ENCODE data around the gene YPEL5.
"Not testable (repeated sequence)": the region's sequence is repeated elsewhere in the genome, so short reads cannot be mapped to it uniquely, and the experiment has no call there.

Gene YPEL5

DNA sequence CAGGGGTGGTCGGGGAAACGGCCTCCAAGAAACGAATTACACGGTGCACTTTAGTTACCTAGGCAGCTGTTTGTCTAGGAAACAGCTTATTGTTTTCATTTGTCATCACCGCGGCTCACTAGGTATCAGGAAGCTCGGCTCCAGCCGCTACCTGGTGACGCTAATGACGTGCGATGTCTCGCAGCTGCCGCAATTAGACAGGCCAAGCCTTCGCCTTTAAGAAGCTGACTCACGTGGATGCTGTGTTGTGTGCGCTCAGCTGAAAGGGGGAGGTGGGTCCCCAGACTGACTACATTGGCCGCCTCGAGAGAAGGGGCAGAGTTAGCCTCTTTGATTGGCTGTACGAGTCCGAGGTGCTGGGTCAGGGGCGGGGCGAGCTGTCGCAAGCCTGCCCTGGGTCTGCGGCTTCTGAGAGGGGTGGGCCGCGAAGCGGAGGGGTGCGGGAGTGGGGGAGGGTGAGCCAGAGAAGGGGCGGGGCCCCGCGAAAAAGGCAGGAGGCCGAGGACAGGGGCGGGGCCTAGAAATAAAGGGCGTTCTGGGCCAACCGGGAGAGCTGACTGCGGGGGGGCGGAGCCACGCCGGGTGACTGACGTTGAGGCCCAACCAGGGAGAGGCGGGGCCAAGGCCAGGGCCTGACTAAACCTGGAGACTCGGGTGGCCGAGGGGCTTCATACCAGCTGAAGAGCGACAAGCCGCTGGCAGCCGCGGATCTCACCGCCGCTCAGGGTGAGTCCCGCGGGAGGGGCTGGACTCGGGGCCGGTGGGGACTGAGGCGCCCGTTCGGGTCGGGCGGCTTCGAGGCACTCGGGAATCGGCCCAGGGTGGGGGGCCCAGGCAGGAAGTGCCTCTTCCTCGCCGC is at the start of gene YPEL5:
Gene YPEL5, plus strand, starts transcription at position 671 of the 859 bp plus-strand sequence. CDS start 9,645 bp downstream, outside the sequence.
- peak; percentile 87 for DNase-seq (ENCODE audit: extremely low spot score, insufficient read length, low read depth)
- FAIRE-seq: peak; percentile 98

DNA sequence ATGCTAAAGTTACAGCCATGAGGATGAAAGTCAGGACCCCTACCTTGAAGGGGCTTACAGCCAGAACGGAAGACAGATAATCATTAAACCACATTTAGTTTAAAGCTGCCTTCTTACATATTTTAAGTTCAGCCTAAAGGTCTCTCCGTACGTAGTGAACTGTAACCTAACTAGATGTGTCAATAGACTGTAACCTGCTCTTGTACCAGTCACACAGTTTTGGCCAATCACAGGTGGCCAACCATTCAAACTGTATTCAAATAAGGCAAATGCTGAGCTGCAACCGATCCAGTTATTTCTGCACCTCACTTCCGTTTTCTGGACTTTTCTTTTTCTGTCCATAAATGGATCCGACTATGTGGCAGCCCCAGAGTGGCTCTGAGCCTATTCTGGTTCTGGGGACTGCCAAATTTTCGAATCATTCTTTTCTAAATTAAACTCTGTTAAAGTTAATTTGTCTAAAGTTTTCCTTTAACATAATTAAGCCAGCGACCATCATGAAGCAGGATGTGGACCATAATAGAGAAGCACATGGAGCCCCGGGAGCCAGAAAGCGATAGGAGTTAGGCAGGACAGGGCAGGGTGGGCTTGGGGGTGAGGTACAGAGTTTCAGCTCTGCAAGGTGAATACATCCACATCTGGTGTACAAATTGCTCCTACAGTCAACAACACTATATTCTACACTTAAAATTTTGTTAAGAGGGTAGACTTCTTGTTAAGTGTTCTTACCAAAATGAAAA is 48.4 kb upstream of the YPEL5 start:
- DNase-seq (ENCODE audit: extremely low spot score, insufficient read length, low read depth) (no peak), FAIRE-seq (no peak)

DNA sequence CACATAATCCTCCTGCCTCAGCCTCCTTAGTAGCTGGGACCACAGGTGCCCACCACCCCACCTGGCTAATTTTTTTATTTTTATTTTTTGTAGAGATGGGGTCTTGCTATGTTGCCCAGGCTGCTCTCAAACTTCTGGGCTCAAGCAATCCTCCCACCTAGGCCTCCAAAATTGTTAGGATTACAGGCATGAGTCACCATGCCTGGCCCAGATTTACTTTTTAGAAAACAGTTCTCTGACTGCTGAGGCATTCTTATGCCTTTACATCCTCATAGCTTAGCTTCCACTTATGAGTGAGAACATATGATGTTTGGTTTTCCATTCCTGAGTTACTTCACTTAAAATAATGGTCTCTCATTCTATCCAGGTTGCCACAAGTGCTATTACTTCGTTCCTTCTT is 47.4 kb upstream of the YPEL5 start:
- not testable (repeated sequence) for DNase-seq (ENCODE audit: extremely low spot score, insufficient read length, low read depth); FAIRE-seq

DNA sequence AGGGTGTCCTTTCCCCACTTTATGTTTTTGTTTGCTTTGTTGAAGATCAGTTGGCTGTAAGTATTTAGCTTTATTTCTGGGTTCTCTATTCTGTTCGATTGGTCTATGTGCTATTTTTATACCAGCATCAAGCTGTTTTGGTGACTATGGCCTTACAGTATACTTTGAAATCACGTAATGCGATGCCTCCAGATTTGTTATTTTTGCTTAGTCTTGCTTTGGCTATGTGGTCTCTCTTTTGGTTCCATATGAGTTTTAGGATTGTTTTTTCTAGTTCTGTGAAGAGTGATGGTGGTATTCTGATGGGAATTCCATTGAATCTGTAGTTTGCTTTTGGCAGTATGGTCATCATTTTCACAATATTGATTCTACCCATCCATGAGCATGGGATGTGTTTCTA is 46.1 kb upstream of the YPEL5 start:
- DNase-seq (ENCODE audit: extremely low spot score, insufficient read length, low read depth); FAIRE-seq: not testable (repeated sequence)

DNA sequence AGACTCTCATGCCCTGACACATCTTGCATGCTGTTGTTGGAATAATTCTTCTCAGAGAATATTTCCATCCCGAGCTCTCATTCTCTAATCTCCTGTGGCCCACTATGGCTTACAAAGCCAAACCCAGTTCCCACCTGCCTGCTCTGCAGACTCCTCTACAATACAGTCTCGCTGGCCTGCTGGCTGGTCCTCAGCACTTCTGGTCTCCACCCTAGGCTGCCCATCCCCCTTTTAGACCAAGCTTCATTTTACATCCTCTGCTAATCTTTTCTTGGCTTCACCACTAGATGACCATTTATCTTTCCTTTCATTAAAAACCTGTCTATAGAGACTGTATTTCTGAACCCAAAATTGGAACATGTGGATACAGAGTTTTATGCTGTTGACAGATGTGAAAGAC is 42.5 kb upstream of the YPEL5 start:
- FAIRE-seq (no peak), DNase-seq (ENCODE audit: extremely low spot score, insufficient read length, low read depth) (no peak)

DNA sequence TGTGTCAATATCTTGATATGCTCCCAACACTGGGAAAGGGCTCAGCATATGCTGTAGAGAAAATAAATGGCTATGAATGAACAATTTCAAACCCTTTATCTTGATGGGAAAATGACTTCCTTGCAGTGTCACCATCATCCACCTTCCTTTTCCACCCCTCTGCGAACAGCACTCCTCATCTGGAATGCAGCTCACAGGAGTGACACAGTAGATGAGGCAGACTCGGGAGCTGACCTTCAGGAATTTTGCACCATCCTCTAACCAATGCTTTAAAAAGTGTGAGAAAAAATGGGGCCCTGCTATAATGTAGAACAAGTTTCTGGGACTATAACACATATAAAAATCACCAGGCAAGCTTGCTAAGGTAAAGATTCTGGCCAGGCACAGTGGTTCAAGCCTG is 41.3 kb upstream of the YPEL5 start:
- DNase-seq (ENCODE audit: extremely low spot score, insufficient read length, low read depth) (no peak), FAIRE-seq (no peak)

DNA sequence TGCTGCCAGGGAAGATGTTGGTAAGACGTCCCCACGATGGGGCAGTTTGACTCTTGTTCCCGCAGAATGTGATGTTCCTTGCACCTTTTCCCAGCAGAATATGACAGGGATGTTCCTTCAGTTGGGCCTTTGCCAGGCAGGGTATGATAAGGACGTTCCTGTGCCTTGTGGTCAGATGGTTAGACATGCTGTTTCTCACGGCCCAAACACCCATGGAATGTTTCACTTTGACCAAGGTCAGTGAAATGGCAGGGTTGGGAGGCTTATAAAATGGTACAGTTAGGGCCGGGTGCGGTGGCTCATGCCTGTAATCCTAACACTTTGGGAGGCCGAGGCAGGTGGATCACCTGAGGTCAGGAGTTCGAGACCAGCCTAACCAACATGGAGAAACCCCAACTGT is 40.3 kb upstream of the YPEL5 start:
- FAIRE-seq (no peak), DNase-seq (ENCODE audit: extremely low spot score, insufficient read length, low read depth) (no peak)

DNA sequence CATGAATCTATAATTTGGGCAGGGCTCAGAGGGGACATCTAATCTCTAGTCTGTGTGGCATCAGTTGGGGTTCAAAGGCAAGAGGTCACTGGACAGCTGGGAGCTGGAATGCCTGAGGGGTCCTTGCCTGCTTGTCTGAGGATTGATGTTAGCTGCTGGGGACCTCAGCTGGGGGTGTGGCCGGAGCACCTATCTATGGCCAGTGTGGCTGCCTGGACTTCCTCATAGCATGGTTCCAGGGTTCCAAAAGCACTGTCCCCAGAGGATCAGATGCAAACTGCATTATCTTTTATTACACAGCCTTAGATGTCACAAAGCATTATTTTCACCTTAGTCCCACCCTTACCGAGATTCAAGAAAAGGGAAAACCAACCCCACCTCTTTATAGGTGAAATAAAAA is 38.6 kb upstream of the YPEL5 start:
- no peak for FAIRE-seq
- DNase-seq (ENCODE audit: extremely low spot score, insufficient read length, low read depth): no peak

DNA sequence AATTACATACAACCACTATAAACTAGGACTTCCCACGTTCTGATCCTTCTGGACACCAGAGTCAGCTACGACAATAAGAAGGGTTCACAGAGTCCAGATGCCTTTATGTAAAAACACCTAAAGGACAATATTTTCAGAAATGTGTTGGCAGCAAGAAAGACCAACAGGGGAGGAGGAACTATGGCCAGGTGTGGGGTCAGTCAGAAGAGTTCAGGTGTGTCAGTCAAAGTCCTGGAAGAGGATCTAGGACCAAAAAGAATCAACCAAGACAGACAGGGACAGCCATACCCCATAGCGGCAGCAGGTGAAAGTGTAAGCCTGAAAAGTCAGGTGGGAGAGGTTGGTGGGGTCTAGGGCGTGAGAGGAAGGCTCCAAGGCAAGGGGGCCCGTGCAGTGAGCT is 38.0 kb upstream of the YPEL5 start:
- FAIRE-seq (no peak), DNase-seq (ENCODE audit: extremely low spot score, insufficient read length, low read depth) (no peak)

DNA sequence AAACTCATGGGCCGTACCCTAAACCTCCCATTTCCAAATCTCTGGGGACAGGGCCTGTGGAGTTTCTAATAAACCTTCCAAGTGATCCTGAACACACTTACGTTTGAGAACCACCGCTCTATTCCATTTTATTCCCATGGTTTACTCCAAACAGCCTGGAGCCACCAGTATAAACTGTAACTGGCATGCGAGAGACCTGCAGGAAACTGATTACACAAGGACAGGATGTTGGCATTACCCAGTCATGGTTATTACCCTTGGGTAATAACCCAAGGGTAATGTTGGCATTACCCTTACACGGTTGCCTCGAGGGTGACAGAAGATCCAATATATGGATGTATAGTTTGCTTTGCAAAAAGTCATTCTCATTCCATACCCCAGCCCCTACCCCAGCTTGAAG is 37.0 kb upstream of the YPEL5 start:
- FAIRE-seq (no peak), DNase-seq (ENCODE audit: extremely low spot score, insufficient read length, low read depth) (no peak)

DNA sequence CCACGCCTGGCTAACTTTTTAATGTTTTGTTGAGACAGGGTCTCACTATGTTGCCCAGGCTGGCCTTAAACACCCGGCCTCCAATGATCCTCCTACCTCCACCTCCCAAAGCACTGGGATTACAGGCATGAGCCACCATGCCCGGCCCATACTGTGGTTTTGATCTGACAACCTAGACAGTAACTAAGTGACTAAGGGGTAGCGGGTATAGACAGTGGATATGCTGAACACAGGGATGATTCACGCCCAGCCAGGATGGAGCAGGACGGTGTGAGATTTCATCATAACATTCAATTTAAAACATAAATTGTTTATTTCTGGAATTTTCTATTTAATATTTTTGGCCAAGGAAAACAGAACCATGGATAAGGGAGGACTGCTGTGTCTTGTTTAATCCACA is 36.0 kb upstream of the YPEL5 start:
- no peak for FAIRE-seq

DNA sequence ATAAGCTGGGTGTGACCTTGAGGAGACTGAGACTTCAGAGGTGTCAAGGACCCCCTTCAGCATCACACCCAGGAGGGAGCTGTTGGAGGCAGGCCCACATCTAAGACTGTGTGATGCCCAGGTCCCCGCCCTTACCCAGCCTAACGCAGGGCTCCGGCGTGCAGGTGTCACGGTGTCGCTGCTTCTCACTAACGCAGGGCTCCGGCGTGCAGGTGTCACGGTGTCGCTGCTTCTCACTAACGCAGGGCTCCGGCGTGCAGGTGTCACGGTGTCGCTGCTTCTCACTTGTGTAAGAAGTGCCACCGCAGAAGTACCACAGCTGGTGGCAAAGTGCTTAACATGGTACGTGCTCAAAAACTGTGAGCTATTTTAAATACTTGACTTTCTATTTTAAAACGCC is 35.6 kb upstream of the YPEL5 start:
- not testable (repeated sequence) for FAIRE-seq; DNase-seq (ENCODE audit: extremely low spot score, insufficient read length, low read depth)

More for the DNA sequence above, 36.0 kb upstream of the YPEL5 start:
- no peak for DNase-seq (ENCODE audit: extremely low spot score, insufficient read length, low read depth)

DNA sequence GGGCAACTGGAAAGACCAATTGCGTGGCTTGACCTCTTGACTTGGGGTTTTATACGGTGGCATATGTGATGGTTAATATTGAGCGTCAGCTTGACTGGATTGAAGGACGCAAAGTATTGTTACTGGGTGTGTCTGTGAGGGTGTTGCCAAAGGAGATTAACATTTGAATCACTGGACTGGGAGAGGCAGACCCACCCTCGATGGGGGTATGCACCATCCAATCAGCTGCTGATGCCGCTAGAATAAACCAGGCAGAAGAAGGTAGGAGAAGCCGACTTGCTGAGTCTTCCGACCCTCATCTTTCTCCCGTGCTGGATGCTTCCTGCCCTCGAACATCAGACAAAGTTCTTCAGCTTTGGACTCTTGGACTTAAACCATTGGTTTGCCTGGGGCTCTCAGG is 34.2 kb upstream of the YPEL5 start:
- FAIRE-seq: no peak
- DNase-seq (ENCODE audit: extremely low spot score, insufficient read length, low read depth): no peak

DNA sequence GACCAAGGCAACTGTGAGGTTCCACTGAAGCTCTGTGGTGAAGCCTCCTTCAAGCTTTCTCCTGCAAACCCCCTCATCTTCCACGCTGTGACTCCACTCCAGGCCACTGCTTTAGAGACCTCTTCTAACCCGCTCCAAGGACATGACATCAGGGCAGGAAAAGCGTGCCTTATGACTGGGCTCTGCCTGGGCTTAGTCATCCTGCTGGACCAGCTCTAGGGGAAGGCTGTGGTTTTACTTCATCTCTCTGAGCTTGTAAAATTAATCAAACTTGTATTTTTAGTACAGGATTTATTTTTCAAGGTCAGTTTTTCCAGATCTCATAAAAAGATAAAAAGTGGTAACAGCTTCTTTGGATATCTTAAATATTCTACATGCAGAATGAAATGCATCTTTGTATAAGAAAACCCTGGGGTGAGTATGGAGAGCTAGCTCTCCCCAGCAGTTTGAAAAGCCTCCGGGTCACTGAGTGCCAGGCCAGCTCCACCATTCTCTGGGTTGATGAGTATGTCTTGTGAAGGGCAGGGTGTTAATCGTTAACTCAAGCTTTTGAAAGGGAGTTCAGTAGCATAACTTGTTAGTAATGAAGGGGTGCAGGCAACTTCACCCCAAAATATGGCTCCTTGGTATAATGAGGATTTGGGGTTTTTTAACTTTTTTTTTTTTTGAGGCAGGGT is 33.1 kb upstream of the YPEL5 start:
- DNase-seq (ENCODE audit: extremely low spot score, insufficient read length, low read depth): no peak
- no peak for FAIRE-seq

DNA sequence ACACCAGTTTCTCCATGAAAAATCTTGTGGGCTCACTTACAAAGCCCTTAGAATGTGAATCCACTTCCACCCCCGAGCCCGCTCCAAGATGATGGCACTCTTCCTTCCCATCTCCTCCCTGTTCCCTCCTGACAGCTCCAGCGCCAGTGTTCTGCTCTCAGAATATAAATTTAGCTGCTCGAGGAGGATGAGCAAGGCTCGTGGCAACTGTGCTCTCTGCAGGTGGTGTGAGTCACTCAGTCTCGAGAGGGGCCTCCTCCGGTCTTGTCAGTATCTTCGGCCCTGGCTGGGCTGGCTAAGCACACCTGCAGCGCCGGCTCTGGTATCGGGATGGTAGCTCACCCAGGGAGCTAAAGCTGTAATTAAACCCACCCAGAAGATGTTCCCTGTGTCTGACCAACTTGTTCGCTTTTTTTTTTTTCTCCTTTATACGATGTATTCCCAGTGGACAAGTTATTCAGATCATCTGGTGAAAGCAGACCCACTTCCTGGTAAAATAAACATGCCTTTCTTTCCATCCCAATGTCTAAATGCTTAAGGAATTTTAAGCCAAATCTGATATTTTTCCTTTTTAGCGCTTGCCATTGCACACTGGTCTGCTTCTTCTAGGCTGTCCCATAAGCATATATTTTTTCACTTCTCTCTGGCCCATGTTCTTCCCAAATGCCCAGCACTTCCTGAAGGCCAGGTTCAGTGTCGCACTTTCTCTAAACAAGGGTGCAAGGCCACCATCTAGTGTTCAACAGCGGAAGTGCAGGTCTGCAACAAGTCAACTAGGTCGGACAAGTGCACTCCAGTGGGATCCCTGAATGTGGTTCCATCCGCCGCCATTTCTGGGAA is 31.4 kb upstream of the YPEL5 start:
- DNase-seq (ENCODE audit: extremely low spot score, insufficient read length, low read depth) (peak; percentile 38), FAIRE-seq (peak; percentile 78)

DNA sequence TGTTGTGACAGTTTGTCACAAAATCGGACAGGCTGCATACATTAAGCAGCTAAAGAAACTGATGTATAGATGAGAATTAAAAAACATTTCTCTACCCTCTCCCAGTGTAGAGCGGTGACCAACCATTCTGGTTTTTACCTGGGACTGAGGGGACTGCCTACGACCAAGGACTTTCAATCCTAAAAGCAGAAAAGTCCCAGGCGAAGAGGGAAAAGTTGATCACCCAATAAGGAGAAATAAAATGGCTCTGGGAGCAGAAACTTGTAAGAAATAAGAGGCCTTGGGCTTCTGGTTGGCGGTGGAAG is 30.9 kb upstream of the YPEL5 start:
- FAIRE-seq (no peak), DNase-seq (ENCODE audit: extremely low spot score, insufficient read length, low read depth) (no peak)

DNA sequence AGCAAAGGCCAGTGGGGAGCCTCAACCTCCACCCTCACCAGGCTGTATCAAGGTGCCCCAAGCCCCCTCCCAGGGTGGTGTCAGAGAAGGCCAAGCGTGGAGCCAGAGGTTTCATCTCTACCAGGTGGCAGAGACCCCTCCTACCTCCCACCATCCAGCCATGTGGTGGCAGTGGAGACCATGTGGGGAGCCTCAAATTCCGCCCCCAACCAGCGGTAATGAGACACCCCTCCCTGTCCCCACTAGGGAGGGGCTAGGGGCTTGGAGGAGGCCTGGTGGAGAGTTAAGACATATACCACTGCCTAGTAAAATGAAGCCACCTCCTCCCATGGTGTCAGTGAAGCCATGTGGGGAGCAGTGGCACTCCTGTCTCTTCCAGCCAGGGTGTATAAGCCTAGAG is 24.4 kb upstream of the YPEL5 start:
- FAIRE-seq (no peak), DNase-seq (ENCODE audit: extremely low spot score, insufficient read length, low read depth) (no peak)

DNA sequence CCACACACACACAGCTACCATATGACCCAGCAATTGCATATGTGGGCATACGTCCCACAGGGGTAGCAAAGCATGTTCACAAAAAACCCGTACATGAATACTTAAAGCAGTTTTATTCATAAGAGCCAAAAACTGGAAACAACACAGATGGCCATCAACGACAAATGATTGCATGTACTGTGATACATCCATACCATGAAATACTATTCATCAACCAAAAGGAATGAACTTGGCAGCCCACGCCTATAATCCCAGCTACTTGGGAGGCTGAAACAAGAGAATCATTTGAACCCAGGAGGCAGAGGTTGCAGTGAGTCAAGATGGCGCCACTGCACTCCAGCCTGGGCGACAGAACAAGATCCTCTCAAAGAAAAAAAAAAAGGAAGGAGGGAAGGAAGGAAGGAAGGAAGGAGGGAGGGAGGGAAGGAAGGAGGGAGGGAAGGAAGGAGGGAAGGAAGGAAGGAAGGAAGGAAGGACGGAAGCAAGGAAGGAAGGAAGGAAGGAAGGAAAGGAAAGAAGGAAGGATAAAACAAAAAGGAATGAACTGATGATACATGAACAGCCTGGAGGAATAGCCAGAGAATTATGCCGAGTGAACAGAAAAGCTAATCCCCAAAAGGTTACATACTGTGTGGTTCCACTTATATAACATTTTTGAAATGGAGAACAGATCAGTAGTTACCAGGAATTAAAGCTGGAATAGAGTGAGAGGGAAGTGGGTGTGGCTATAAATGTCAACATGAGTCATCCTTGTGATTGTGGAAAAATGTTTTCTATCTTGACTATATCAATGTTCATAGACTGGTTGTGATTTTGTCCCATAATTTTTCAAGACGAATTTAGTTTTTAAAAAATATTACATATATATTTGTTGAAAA is 19.6 kb upstream of the YPEL5 start:
- FAIRE-seq (no peak), DNase-seq (ENCODE audit: extremely low spot score, insufficient read length, low read depth) (no peak)

DNA sequence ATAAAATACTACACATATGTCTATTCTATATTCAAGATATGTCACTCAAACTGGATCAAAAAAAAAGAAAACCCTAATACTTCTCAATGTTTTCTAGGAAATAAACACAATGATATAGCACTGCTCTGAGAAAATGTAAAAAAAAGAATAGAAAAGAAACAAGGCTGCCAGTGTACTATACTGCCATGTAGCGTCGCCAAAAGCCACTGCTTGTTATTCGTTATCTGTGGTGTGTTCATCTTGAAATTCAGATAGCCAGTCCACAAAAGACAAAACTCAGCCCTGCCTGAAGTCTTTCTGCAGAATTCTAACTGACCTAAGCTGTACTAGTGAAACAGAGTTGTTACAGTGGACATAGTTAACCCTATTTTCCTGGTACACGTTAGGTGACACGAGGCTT is 12.2 kb upstream of the YPEL5 start:
- FAIRE-seq (no peak), DNase-seq (ENCODE audit: extremely low spot score, insufficient read length, low read depth) (no peak)

All from GM18507 (cell line).